AG09309 (cell line): ENCODE measurements around the gene PROSER1.

ENCODE experiments used
- DNase-seq: peaks from one replicate; pipeline ENCODE4 v3.0.0-alpha.2; 2010; ENCODE audit warnings: low read depth
- H3K4me3 ChIP-seq: 2 replicates; pipeline ENCODE4 v1.5.1; 2011; ENCODE audit warnings: mild to moderate bottlenecking, low read depth, low read length, moderate library complexity; ENCODE audit not compliant: control insufficient read depth
- CTCF ChIP-seq: IDR thresholded peaks from 2 replicates; pipeline ENCODE4 v1.5.1; 2011; ENCODE audit warnings: mild to moderate bottlenecking, low read depth, low read length, inconsistent platforms; ENCODE audit not compliant: insufficient read depth, control insufficient read depth; ENCODE audit errors: missing control alignments

Gene PROSER1

GRCh38 chr13:39034085-39034484 lies 3.8 kb downstream of the PROSER1 start:
- no peak for DNase-seq
- TF ChIP-seq CTCF: no peak
- no peak overlapping the region for H3K4me3 ChIP-seq

GRCh38 chr13:39032150-39032549 lies 5.7 kb downstream of the PROSER1 start:
- no peak for TF ChIP-seq CTCF
- DNase-seq: no peak
- H3K4me3 ChIP-seq: no peak overlapping the region

GRCh38 chr13:39025433-39025839 lies 12.5 kb downstream of the PROSER1 start:
- DNase-seq: no peak
- TF ChIP-seq CTCF: no peak
- no peak overlapping the region for H3K4me3 ChIP-seq

- no peak for TF ChIP-seq CTCF
- no peak for DNase-seq
- H3K4me3 ChIP-seq: no peak overlapping the region
Measured at GRCh38 chr13:39023761-39024160, 14.1 kb downstream of the PROSER1 start.

- no peak for TF ChIP-seq CTCF
- H3K4me3 ChIP-seq: no peak overlapping the region
- peak; percentile 23 for DNase-seq
Measured at GRCh38 chr13:39023316-39023715, 14.6 kb downstream of the PROSER1 start.

- DNase-seq: no peak
- no peak for TF ChIP-seq CTCF
- H3K4me3 ChIP-seq: no peak overlapping the region
Measured at GRCh38 chr13:39020853-39021462, 16.9 kb downstream of the PROSER1 start.

GRCh38 chr13:39016787-39017186 lies 21.1 kb downstream of the PROSER1 start:
- no peak for DNase-seq

More at GRCh38 chr13:39016787-39017186, 21.1 kb downstream of the PROSER1 start:
- H3K4me3 ChIP-seq: no peak overlapping the region
- peak; percentile 44 for TF ChIP-seq CTCF
